Rectal smooth muscle tissue (tissue), 1 donor: ENCODE data around the gene DDX49.

Experiments used
- H3K27ac ChIP-seq: one replicate; pipeline ENCODE4 v1.7.0; 2013; ENCODE audit warnings: low read depth, low read length, inconsistent platforms
- H3K27me3 ChIP-seq: one replicate; pipeline ENCODE4 v1.7.0; 2013; ENCODE audit warnings: low read length; ENCODE audit not compliant: control insufficient read depth, insufficient read depth
- H3K36me3 ChIP-seq: one replicate; pipeline ENCODE4 v1.7.0; 2013; ENCODE audit warnings: low read length; ENCODE audit not compliant: control insufficient read depth, insufficient read depth
- H3K4me1 ChIP-seq: one replicate; pipeline ENCODE4 v1.7.0; 2013; ENCODE audit warnings: low read length; ENCODE audit not compliant: control insufficient read depth, insufficient read depth
- H3K4me3 ChIP-seq: one replicate; pipeline ENCODE4 v1.7.0; 2013; ENCODE audit warnings: low read length
- H3K9ac ChIP-seq: one replicate; pipeline ENCODE4 v1.7.0; 2013; ENCODE audit warnings: low read length

The DDX49 gene

DNA sequence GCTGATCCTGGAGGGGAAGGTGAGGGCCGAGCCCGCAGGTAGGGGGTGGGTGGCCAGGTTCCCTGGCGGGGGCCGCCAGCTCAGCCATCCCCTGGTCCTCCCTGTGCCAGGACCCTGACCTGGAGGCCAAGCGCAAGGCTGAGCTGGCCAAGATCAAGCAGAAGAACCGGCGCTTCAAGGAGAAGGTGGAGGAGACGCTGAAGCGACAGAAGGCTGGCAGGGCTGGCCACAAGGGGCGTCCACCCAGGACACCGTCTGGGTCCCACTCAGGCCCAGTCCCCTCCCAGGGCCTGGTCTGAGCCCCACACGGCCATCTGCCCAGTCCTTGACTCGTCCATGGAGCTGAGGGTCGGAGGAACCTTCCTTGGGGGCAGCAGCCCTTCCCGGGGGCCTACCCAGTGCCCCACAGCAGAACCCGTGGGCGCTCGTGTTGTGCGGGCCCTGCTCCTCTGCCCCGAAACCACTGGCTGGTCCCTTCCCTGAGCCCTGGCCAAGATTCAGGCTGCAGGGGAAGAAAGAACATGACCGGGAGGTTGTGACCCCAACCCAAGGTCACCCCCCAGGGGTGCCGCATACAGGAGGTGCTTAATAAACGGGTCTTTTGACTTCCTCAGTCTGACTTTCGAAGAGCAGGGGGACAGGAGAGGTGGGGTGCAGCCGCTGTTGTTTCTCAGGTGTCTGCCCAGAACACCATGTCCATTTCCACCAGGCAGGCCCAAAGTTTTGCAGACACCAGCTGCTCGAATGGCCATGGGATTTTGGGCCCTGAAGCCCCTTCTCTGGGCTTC, 8.7 kb downstream of the DDX49 start:
- peaks cover 16% of the 10 kb centered on the region for H3K36me3 ChIP-seq
- no peak overlapping the region for H3K27ac ChIP-seq
- H3K27me3 ChIP-seq: no peaks in the 10 kb centered on the region
- no peaks in the 10 kb centered on the region for H3K4me1 ChIP-seq
- H3K9ac ChIP-seq: no peak overlapping the region
- no peak overlapping the region for H3K4me3 ChIP-seq

DNA sequence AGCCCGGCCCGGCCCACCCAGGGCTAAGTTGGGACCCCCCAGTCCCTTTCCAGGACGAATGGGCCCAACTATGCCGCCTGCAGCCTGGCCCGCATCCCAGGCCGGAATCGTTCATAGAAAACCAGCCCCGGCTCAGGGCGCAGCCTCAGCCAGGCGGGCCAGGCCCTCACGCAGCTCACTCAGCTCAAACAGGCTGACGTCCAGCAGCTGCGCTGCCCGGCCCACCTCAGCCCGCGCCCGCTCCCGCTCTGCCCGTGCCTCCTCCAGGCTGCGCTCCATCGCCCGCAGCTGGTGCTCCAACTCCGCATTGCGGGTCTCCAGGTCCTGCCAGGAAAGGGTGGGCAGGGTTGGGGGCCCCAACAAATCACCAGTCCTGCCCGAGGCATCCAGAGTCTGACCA, 9.8 kb downstream of the DDX49 start:
- no peaks in the 10 kb centered on the region for H3K4me1 ChIP-seq
- H3K36me3 ChIP-seq: peaks cover 14% of the 10 kb centered on the region
- no peaks in the 10 kb centered on the region for H3K27me3 ChIP-seq
- no peak overlapping the region for H3K4me3 ChIP-seq
- no peak overlapping the region for H3K9ac ChIP-seq
- H3K27ac ChIP-seq: no peak overlapping the region

DNA sequence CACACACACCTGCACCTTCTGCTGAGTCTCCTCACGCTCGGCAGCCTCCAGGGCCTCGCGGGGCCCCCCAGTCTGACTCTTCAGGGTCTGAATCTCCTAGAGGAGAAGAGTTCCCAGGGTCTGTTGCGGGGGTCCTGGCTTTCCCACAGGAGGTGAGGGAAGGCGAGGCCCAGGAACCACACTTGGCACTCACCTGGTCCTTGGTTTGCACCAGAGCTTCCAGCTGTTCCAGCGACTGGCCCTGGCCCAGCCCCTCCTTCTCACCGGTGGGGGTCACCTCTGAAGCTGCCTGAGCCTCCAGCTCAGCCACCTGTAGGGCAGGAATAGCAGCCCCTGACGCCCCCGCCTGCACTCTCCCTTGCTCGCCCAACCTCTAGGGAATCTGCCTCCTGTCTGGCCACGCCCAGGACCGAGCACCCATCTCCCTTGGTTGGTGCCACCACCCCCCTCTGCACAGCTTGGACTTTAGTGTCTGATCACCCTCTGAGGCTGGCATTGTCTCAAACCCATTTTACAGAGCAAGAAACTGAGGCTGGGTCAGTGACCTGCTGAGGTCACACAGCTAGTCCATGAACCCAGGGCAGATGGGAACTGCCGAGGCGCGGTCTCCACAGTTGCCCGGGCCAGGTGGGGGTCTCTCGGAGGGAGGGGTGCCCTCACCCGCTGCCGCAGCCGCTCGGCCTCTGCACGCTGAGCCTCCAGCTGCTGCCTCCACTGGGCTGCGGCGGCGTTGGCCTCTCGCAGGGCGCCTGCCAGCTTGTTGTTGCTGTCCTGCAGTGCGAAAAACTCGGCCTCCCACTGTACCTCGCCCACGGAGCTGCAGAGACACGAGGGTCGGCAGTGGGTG, 12.0 kb downstream of the DDX49 start:
- Histone ChIP-seq H3K27me3 (no peaks in the 10 kb centered on the region), H3K27ac (no peak overlapping the region), H3K36me3 (peaks cover 4% of the 10 kb centered on the region)

DNA sequence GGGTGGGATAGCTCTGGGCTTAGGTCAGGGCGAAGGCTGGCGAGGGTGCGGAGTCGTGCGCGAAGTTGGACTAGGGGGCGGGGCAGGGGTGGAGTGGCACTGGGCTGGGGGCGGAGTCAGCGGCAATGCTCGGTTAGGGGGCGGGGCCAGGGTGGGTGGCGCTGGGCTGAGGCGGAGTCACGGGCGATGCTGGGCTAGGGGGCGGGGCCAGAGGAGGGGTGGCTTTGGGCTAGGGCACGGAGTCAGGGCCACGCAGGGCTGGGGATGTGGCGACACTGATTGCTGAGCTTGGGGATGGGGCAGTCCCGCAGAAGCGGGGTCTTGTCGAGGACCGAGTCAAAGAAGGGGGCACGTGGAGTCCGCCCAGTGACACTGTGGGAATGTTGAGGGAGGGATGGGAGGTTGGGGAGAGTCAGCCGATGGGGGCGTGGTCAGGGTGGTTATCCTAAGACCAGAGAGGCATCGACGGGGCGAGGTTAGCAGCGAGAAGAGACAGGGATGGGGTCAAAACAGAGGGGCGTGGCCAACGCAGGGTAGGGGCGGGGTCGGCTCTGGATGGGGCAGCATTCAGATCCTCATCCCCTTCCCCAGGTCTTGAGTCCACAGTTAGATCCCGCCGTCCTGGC, 12.8 kb downstream of the DDX49 start:
- peak overlapping the region; percentile 60 for H3K4me3 ChIP-seq
- H3K27me3 ChIP-seq: no peaks in the 10 kb centered on the region
- peak overlapping the region; percentile 40 for H3K9ac ChIP-seq
- H3K4me1 ChIP-seq: no peaks in the 10 kb centered on the region
- H3K36me3 ChIP-seq: peaks cover 4% of the 10 kb centered on the region
- no peak overlapping the region for H3K27ac ChIP-seq

More for the DNA sequence above, 12.0 kb downstream of the DDX49 start:
- H3K4me1 ChIP-seq: no peaks in the 10 kb centered on the region
- no peak overlapping the region for H3K4me3 ChIP-seq
- H3K9ac ChIP-seq: no peak overlapping the region

DNA sequence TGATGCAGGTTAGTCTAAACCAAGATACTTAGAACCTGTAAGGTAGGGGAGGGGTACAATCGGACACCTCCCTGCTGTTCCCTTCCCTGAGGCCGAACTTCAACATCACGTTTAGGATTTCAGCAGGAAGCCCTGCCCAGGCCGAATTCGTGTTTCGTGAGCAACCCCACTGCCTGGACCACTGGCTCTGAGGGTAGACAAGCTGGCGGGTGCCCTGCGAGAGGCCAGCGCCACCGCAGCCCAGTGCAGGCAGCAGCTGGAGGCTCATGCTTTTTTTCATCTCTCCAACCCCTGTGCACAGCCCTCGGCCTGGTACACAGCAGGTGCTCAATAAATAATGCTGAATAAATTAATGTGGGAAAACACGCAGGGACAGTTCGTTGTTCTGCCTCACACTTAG, 13.8 kb downstream of the DDX49 start:
- Histone ChIP-seq H3K9ac (no peak overlapping the region), H3K4me3 (no peak overlapping the region), H3K4me1 (no peaks in the 10 kb centered on the region), H3K36me3 (peaks cover 4% of the 10 kb centered on the region), H3K27ac (no peak overlapping the region), H3K27me3 (no peaks in the 10 kb centered on the region)

DNA sequence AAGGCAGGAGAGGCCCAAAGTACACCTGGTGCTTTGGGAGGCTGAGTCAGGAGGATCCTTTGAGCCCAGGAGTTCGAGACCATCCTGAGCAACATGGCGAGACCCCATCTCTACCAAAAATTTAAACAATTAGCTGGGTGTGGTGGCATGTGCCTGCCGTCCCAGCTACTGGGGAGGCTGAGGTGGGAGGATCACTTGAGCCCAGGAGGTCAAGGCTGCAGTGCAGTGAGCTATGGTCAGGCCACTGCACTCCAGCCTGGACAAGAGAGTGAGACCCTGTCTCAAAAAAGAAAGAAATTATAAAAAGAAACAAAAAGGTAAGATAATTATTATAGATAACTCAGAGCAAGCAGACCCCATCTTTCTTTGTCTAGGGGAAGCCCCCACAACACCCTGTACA, 19.6 kb downstream of the DDX49 start:
- Histone ChIP-seq H3K4me1 (no peaks in the 10 kb centered on the region), H3K9ac (no peak overlapping the region), H3K36me3 (no peaks in the 10 kb centered on the region), H3K27ac (no peak overlapping the region), H3K27me3 (no peaks in the 10 kb centered on the region), H3K4me3 (no peak overlapping the region)

DNA sequence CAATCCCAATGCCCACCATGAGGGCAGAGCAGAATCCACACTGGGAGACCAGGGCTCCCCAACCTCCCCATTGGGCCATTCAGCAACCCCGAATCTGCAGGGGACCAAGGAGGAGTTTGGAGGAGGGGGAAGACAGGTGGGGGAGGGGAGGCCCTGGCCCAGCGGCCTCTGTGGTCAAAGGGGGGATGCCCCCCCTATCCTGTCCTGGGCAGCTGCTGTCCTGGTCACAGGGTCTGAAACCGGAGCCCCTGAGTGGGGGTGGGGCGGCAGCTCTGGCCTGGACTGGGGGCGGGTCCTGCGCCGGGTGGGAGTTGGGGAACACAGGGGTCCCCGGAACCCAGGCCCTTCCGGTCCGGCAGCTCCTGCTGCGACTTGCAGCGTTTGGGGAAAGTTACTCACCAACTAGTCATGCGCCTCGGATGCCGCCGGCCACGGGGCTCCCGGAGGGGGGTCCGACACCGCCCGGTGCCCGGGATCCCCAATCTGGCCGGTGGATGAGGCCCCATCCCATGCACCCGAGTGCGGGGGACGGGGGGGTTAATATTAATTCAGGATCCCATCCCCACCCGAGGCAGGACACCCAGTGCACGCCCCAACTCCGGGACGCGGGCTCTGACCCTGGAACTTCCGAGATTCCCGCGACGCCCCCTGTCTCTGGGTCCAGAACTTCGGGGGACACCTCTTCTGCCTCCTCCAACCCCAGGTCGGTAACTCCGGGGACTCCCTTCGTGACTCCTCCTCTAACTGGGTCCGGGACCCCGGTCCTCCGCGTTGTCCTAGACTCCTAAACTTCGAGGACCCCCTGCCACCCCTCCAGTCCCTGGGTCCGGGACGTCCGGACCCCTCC, 20.6 kb downstream of the DDX49 start:
- no peak overlapping the region for H3K9ac ChIP-seq
- no peaks in the 10 kb centered on the region for H3K27me3 ChIP-seq
- H3K4me3 ChIP-seq: peak overlapping the region; percentile 75
- H3K36me3 ChIP-seq: no peaks in the 10 kb centered on the region
- no peak overlapping the region for H3K27ac ChIP-seq
- no peaks in the 10 kb centered on the region for H3K4me1 ChIP-seq

DNA sequence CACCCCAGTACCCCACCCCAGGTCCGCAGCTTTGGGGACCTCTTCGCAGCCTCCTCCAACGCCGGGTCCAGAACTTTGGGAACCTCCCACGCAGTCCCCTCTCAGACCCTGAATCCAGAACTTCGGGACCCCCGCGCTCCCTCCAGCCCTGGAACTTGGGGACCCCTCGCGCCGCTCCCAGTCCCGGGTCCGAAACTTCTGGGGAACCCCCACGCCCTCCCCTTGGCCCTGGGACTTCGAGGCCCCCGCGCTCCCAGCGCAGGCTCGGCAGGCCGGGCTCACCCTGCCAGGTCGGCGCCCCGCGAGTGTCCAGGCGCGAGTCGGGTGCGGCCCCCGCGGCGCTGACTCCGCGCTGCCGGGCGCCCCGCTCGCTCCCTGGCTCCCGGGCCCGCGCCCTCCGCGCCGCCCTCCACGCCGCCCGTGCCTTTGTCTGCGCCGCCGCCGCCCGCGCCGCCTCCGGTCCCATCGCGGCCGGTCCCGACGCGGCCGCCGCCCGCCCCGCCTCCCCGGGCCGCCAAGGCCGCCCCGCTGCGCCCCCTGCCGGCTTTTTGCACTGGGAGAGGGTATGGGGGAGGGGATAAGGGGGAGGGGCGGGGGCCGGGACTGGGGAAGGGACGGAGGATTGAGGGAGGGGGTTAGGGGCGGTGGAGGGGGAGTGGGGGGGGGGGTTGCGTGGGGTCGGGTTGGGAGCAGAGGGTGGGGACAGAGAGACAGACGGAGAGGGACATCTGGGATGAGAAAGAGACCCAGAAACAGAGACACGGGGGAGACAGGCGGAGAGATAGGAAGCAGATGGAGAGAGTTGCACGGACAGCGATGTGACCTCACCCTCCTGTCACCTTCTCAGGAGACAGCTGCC, 21.5 kb downstream of the DDX49 start, which contains the start of gene HOMER3:
TSS of gene HOMER3 (minus strand) at position 449 of the 859 bp plus-strand sequence. CDS start 2,235 bp downstream, outside the sequence.
- Histone ChIP-seq H3K4me3 (peak within 1 kb of the TSS; percentile 75), H3K27me3 (no peaks in the 10 kb centered on the region), H3K9ac (no peak within 1 kb of the TSS), H3K36me3 (no peaks in the 10 kb centered on the region), H3K27ac (no peak within 1 kb of the TSS), H3K4me1 (no peaks in the 10 kb centered on the region)

DNA sequence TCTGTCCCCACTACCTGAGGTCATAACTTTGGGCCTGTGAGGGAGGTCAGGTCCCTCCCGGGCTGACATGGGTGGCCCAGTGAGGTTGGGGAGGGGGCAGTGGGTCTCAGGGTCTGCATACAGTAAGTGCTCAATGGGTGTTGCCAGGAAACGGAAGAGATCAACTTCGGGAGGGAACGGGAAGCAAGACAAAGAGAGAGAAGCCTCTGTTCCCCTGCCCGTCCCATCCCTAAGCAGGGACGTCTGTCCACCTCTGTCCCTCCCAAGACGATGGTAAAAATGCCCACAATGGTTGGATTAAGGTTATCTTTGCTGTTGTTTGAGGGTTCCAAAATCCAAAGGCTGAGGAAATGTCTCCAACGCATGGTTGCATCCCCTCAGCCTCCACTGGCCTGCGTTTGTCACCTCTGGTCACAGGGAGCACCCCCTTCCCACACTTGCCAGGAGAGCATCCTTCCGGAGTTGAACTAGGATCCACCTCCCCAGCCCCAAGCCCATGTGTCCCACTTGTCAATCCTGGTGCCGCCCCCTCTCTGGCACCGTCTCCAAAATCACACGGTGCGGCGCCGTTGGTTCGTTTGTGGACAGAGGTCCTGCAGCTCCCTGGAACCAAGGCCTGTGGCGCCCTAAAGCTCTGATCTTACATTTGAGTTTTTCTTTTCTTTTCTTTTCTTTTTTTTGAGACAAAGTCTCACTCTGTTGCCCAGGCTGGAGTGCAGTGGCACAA, 22.3 kb downstream of the DDX49 start:
- Histone ChIP-seq H3K4me1 (no peaks in the 10 kb centered on the region), H3K36me3 (no peaks in the 10 kb centered on the region), H3K4me3 (peak overlapping the region; percentile 47), H3K9ac (no peak overlapping the region), H3K27me3 (no peaks in the 10 kb centered on the region), H3K27ac (no peak overlapping the region)

DNA sequence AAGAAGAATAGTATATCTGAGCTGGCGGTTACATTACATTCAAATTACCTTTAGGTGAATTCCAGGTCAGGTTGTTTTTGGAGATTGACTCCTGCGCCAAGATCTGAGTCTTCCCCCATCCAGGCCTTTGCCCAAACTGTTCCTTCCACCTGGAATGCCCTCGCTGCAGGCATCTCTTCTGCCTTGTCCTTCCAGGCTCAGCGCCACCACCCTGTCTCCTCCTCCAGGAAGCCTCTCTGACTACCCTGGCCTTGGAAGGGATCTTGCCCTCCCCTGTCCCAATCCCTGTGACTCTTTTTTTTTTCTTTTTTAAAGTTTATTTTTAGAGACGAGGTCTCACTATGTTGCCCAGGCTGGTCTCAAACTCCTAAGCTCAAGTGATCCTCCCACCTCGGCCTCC, 23.2 kb downstream of the DDX49 start:
- Histone ChIP-seq H3K9ac (no peak overlapping the region), H3K4me1 (no peaks in the 10 kb centered on the region), H3K36me3 (no peaks in the 10 kb centered on the region), H3K4me3 (no peak overlapping the region), H3K27me3 (no peaks in the 10 kb centered on the region), H3K27ac (no peak overlapping the region)

DNA sequence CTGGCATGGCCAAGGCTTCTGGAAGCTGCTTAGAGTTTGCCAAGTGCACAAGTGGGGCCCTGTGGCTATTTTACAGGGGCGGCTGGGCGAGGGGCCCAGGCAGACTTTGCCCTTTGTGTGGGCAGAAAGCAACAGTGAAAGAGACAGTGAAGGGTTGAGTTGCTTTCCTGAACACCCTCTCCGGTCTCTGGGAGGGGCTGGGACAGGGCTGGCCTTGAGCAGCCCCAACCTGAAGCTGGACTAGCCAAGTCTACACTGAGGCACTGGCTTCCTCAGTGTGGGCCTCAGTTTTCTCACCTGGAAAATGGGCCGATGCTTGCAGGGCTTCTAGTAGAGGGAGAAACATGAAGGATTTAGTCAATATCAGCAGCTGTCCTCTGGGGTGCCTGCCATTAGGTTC, 23.9 kb downstream of the DDX49 start:
- Histone ChIP-seq H3K9ac (no peak overlapping the region), H3K36me3 (no peaks in the 10 kb centered on the region), H3K27me3 (no peaks in the 10 kb centered on the region), H3K4me3 (no peak overlapping the region), H3K27ac (no peak overlapping the region), H3K4me1 (no peaks in the 10 kb centered on the region)
